GM18526 (cell line): ENCODE results near the gene TAPBP.
A peak's percentile ranks its signal among the peaks of the same experiment; 100 is the strongest.

Source experiments
- POLR2A ChIP-seq: IDR thresholded peaks from 3 replicates; pipeline ENCODE4 v1.6.1; 2011; ENCODE audit not compliant: insufficient read length; ENCODE audit errors: extremely low read depth

Gene TAPBP

GRCh38 chr6:33320315-33321181 lies 6.7 kb upstream of the TAPBP start:
- TF ChIP-seq POLR2A, result no peak

- TF ChIP-seq POLR2A, result no peak
These were observed 6.0 kb upstream of the TAPBP start for GRCh38 chr6:33319939-33320314.

DNA sequence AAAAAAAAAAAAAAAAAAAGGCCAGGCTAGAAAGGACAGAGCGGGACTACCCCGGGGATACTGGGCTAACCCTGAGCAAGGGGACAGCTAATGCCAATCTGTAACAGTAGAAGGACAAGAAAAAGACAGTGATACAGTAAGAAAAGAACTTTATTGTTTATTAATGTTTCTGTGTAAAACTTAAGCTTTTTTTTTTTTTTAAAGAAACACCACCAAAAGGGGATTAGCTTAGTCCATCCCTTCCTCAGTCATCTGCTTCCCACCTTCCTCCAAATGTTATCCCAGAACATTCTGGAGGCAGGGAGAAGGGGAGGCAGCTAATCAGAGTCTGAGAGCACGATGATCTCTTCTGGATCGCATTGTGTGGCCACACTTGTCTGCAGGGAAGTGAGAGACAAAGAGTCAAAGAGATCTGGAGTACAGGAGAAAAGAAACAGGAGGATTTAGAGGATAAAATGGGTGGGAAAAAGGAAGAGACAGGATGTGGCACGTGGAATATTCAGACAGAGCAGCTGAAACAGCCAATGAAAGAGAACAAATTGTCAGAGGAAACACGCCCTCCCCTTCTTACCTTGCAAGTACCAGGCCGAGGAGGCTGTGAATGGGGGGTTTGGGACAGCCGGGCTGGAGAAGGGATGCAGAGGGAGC lies 4.7 kb upstream of the TAPBP start:
- no peak for TF ChIP-seq POLR2A

GRCh38 chr6:33317669-33318425 lies 4.0 kb upstream of the TAPBP start, which contains the start of gene ZBTB22:
Gene ZBTB22 (minus strand): TSS chr6:33317744. CDS start chr6:33316916, 828 bp downstream.
- peak; percentile 39 for TF ChIP-seq POLR2A

- no peak for TF ChIP-seq POLR2A
These were observed 3.5 kb upstream of the TAPBP start for GRCh38 chr6:33317419-33317668.

GRCh38 chr6:33316603-33317418 lies 2.9 kb upstream of the TAPBP start:
- no peak for TF ChIP-seq POLR2A

- TF ChIP-seq POLR2A, result no peak
These were observed 2.1 kb upstream of the TAPBP start for GRCh38 chr6:33315793-33316602.

DNA sequence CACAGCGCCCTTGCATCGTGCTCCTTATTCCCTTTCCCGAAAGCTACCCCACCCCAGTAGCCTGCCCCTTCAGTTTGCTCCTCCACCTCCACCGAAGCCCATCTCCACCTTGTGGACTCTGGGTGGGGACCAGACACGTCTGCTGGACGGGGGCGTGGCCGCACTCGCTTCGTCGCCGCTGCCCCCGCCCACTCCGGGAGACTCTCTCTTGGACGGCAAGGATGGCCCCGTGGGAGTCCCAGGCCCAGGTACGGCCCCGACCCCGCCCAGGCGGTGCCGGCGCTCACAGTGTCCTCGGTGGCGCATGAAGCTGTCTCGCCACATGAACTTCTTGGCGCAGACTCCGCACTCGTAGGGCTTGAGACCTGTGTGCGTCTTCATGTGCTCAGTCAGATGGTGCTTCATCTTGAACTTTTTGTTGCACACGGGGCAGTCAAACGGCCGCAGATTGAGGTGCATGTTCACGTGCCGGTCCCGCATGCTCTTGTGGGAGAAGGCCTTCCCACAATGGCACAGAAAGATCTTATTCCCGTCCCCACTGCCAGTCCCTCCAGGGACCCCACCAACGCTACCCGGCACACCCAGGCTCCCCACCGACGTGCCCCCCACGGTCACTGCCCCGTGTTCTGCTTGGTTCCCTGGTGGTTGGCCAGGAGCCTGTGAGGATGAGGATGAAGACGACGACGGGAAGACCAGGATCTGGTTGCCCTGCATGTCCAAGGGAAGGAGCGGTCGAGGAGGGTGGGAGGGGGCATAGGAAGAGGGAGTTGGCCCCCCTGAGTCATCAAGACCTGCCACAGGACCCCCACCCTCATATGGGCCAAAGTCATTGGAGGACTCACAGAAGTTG lies 1.3 kb upstream of the TAPBP start:
- no peak for TF ChIP-seq POLR2A

DNA sequence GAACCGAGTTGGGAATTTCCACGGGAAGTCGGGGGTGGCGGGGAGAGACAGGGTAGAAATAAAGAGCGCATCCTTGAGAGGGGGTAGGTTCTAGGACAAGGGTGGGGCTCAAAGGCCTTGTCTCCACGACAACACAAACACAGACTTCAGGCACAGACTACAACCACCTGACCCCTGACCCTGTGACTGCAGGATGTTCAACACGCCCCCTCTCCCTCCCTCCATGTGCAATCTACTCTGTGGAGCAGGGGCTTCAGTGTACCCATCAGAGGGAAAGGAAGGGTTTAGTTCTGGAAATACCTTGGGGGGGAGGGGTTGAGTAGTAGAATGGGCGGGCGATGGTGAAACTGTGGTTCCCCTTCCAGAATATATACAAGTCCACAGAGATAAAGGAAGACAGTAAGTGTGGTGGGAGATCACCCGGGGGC lies 651 bp upstream of the TAPBP start:
- no peak for TF ChIP-seq POLR2A

DNA sequence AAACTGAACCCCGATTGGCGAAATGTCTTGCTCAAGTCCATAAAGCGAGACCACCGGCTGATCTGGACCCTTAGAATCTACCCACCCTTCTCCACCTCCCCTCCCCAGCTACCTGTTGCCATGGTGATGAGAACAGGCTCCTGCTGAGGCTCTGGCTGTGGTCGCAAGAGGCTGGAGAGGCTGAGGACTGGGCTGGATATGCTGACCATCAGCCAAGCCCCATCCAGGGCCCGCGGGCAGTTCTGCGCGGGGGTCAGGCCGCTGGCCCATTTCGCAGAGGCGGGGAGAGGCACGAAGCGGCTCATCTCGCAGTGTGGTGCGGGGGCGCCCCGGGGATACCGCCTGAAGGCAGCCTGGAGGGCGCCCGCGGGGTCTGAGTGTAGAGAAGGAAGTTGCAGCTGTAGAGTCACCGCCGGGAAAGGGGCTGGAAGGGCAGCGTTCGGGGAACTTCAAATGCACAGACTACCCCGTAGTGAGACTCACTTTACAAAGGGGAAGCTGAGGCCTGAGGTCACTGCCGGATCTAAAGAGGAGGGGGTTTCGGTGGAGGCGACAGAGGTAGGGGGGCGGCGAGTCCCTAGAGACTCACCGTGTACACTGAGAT lies 671 bp downstream of the TAPBP start:
- TF ChIP-seq POLR2A, result no peak

- TF ChIP-seq POLR2A, result no peak
These were observed 1.3 kb downstream of the TAPBP start for GRCh38 chr6:33312361-33313104.

GRCh38 chr6:33306356-33306755 lies 7.5 kb downstream of the TAPBP start:
- TF ChIP-seq POLR2A, result no peak
